C4-2B (cell line): ENCODE results near the gene TEX13A.

Experiments used
- H3K27ac ChIP-seq: fragments of 450-650 bp; 2 replicates; pipeline ENCODE4 v1.5.1; 2017
- CTCF ChIP-seq: fragments of 450-650 bp; conservative IDR thresholded peaks from 2 replicates; pipeline ENCODE4 v1.5.1; 2017; ENCODE audit warnings: mild to moderate bottlenecking
- ZFX ChIP-seq: fragments of 450-650 bp; IDR thresholded peaks from 2 replicates; pipeline ENCODE4 v1.6.1; 2017

TEX13A gene

GRCh38 chrX:105179644-105180043 is 40.9 kb downstream of the TEX13A start:
- no peak for TF ChIP-seq CTCF
- no peak for TF ChIP-seq ZFX
- H3K27ac ChIP-seq, result no peak overlapping the region

GRCh38 chrX:105173071-105173470 is 47.4 kb downstream of the TEX13A start:
- TF ChIP-seq ZFX (no peak), CTCF (no peak)
- no peak overlapping the region for H3K27ac ChIP-seq
